Stimulated activated CD8-positive, alpha-beta memory T cell treated with anti-CD3 and anti-CD28 coated beads, Interleukin-7, amount 100 ng/mL, for 48 hours (primary cell): Measurements from ENCODE around the gene A1CF.
"Not testable (repeated sequence)": the region's sequence is repeated elsewhere in the genome, so short reads cannot be mapped to it uniquely, and the experiment has no call there.

Experiments
- DNase-seq, 2 donors: peaks; one replicate each; pipeline ENCODE4 v3.0.0-alpha.2; 2020; ENCODE audit warnings: low read depth in 1 of 2; ENCODE audit errors: extremely low read depth in 1 of 2

A1CF gene

GRCh38 chr10:50885097-50885859 lies at the start of gene A1CF:
TSS of gene A1CF (minus strand) at chr10:50885627. CDS start at chr10:50859940, 25,687 bp downstream.
- DNase-seq, result no peak

GRCh38 chr10:50931948-50932431 lies 46.6 kb upstream of the A1CF start:
- DNase-seq, result no peak

- no peak for DNase-seq
These were observed 44.2 kb upstream of the A1CF start for GRCh38 chr10:50929670-50930069.

GRCh38 chr10:50928190-50928552 lies 42.7 kb upstream of the A1CF start:
- no peak for DNase-seq

- DNase-seq, result no peak
These were observed 42.2 kb upstream of the A1CF start for GRCh38 chr10:50927522-50928189.

GRCh38 chr10:50923471-50923870 lies 38.0 kb upstream of the A1CF start:
- DNase-seq, result not testable (repeated sequence)

- no peak for DNase-seq
These were observed 33.6 kb upstream of the A1CF start for GRCh38 chr10:50919010-50919409.

- DNase-seq, result no peak
These were observed 33.1 kb upstream of the A1CF start for GRCh38 chr10:50918529-50918928.

GRCh38 chr10:50917486-50917885 lies 32.1 kb upstream of the A1CF start:
- DNase-seq, result no peak

- DNase-seq, result no peak
These were observed 24.0 kb upstream of the A1CF start for GRCh38 chr10:50909334-50910014.

- DNase-seq, result no peak
These were observed 22.9 kb upstream of the A1CF start for GRCh38 chr10:50908366-50908765.

GRCh38 chr10:50905797-50906196 lies 20.4 kb upstream of the A1CF start:
- DNase-seq, result not testable (repeated sequence)

- no peak for DNase-seq
These were observed 11.3 kb upstream of the A1CF start for GRCh38 chr10:50896721-50897120.

- DNase-seq, result no peak
These were observed 8.9 kb upstream of the A1CF start for GRCh38 chr10:50894312-50894711.

GRCh38 chr10:50892467-50892866 lies 7.0 kb upstream of the A1CF start:
- DNase-seq, result no peak

GRCh38 chr10:50884302-50884701 lies 1.1 kb downstream of the A1CF start:
- DNase-seq, result no peak

- DNase-seq, result no peak
These were observed 1.8 kb downstream of the A1CF start for GRCh38 chr10:50883629-50884028.

GRCh38 chr10:50882540-50882983 lies 2.9 kb downstream of the A1CF start:
- DNase-seq, result no peak

- DNase-seq, result not testable (repeated sequence)
These were observed 4.4 kb downstream of the A1CF start for GRCh38 chr10:50881046-50881445.

- DNase-seq, result no peak
These were observed 9.0 kb downstream of the A1CF start for GRCh38 chr10:50876429-50876828.

GRCh38 chr10:50874723-50875122 lies 10.7 kb downstream of the A1CF start:
- DNase-seq, result no peak

- no peak for DNase-seq
These were observed 19.1 kb downstream of the A1CF start for GRCh38 chr10:50866317-50866716.
